Measurements from ENCODE around the gene MCMBP. TPM values are rescaled to one million over a fixed set of nuclear protein-coding genes. Genes with fewer than 3 reads are reported as not detected.
"Not testable (repeated sequence)": the region's sequence is repeated elsewhere in the genome, so short reads cannot be mapped to it uniquely, and the experiment has no call there.

MCMBP gene
- total and polyA plus RNA-seq, 11 donors, result 8.7 to 39.4 (median 29.7) TPM

DNA sequence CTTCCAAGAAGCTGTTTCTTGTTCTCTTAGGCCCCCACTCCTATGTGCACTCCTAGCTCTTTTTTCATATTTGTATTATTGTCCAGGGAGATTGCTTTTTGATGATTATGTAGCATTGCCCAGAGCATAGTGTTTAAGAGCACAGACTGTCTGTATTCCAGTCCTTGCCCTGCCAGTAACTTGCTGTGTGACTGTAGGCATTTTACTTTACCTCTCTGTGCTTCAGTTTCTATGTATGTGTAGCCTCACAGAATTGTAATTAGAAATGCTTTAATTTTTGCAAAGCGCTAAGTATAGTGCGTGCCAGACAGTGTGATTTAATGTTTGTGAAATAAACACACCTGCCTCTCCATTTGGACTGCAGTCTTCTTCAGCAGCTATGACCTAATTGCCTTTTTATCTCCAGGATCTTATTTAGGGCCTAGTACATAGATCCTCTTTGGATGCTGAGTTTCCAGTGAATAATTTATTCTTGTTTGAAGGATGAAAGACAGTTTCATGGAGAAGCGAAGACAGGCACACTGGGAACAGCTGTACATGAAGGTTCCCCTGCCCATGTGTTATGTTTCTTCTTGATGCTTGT, 21.3 kb upstream of the MCMBP start:
- H3K27me3 ChIP-seq, result no peaks in the 10 kb centered on the region
- peaks cover 3 to 59% (median 38%) of the 10 kb centered on the region in 12 donors for H3K4me1 ChIP-seq
- ATAC-seq (no peak), DNase-seq (no peak)
- TF ChIP-seq, protein P1, sequence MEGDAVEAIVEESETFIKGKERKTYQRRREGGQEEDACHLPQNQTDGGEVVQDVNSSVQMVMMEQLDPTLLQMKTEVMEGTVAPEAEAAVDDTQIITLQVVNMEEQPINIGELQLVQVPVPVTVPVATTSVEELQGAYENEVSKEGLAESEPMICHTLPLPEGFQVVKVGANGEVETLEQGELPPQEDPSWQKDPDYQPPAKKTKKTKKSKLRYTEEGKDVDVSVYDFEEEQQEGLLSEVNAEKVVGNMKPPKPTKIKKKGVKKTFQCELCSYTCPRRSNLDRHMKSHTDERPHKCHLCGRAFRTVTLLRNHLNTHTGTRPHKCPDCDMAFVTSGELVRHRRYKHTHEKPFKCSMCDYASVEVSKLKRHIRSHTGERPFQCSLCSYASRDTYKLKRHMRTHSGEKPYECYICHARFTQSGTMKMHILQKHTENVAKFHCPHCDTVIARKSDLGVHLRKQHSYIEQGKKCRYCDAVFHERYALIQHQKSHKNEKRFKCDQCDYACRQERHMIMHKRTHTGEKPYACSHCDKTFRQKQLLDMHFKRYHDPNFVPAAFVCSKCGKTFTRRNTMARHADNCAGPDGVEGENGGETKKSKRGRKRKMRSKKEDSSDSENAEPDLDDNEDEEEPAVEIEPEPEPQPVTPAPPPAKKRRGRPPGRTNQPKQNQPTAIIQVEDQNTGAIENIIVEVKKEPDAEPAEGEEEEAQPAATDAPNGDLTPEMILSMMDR (IDR thresholded peaks at IDR 0.05), result no peak
- no peak for TF ChIP-seq POLR2A (IDR thresholded peaks at IDR 0.05)
- H3K36me3 ChIP-seq, result peaks cover 0 to 22% (median 10%) of the 10 kb centered on the region in 9 donors
- 93 to 97% (median 94%) methylated on average over 3 of the region's 3 CpGs for WGBS, 4 donors
- peak overlapping the region in 9 of 12 donors; percentile 74 to 97 (median 90) for H3K4me3 ChIP-seq
- H3K9me3 ChIP-seq, result no peaks in the 10 kb centered on the region
- intact Hi-C loops (cut with DNase I), result loop anchor here in 1 of 10 donors (10.0 kb wide), 1 partner anchor 729 kb away; the partner anchor contains the start of gene SFXN4
- H3K27ac ChIP-seq, result no peak overlapping the region

DNA sequence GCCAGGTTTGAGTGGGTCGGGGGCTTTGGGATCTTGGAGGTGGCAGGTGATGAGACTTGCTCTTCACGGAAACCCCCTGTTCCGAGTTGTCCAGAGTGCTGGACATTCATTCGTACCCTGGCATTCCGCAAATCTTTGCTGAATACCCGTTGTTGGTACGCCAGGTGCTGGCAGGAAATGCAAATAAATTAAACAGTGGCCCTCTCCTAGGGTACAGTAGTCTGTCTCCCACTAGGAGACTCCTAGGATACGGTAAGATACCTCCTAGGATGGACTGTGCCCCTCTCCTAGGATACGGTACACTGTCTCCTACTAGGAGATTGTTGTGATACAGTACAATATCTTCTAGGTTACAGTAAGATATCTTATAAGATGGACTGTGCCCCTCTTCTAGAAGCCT, 20.4 kb upstream of the MCMBP start:
- no peak for ATAC-seq
- WGBS, 4 donors, result 5 to 8% (median 7%) methylated on average over 2 to 9 of the region's 9 CpGs
- intact Hi-C loops (cut with DNase I), result loop anchor here in 1 of 10 donors (10.0 kb wide), 1 partner anchor 728 kb away; the partner anchor contains the start of gene SFXN4
- no peak for TF ChIP-seq POLR2A (IDR thresholded peaks at IDR 0.05)
- TF ChIP-seq, protein P1 (IDR thresholded peaks at IDR 0.05), result no peak
- no peak for DNase-seq
- Histone ChIP-seq H3K4me3 (peak overlapping the region; percentile 74 to 97 (median 89)), H3K27ac (peak overlapping the region; percentile 65 to 95 (median 86)), H3K36me3 (peaks cover 0 to 13% (median 4%) of the 10 kb centered on the region in 9 donors), H3K27me3 (no peaks in the 10 kb centered on the region), H3K9me3 (no peaks in the 10 kb centered on the region), H3K4me1 (peaks cover 3 to 65% (median 38%) of the 10 kb centered on the region in 12 donors)

DNA sequence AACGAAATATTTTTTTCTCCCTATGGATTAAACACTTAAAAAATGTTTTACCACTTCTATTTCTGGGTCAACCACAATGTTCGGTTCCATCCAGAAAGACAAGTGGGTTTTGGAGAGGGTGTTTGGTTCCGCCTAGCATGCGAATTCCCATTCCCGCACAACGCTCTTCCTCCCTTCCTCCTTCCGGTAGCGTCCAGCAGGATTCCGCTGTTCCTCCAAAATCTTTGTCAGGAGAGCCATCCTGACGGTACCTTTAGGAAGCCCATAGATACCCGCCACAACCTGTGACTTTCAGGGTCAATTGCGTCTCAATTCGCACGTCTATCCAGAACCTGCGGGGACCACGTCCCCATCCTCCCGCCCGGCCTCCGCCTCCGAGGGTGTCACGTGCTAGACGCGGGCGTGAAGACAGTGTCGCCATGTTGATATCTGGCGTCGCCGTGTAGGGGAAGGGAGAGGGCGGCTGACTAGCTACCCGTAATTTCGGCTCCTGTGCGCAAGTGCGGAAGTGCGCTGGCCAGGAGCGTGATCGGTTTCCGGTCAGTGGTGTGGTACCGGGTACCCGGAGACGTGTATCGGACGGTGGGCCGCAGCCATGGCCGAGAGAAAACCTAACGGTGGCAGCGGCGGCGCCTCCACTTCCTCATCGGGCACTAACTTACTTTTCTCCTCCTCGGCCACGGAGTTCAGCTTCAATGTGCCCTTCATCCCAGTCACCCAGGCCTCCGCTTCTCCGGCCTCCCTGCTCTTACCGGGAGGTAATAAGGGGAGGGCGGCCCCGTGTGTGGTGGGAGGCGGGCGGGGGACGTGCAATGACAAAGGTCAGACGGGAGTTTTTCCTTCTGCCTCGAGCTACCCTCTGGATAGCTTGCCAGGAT, 19.8 kb upstream of the MCMBP start, which contains the start of gene SEC23IP:
Gene SEC23IP, plus strand, starts transcription at position 543 of the 878 bp plus-strand sequence. Its CDS starts 53 bp downstream, at position 596.
- DNase-seq (peak; percentile 97 to 98 (median 98)), ATAC-seq (peak; percentile 99 to 100 (median 99))
- intact Hi-C loops (cut with DNase I), result loop anchor here in 6 of 10 donors (1.0 to 10.0 kb wide), 2 partner anchors 19 to 728 kb away; partner anchors contain the start of gene SFXN4 (in 1 of the 6)
- peak in 1 of 2 donors; percentile 75 for TF ChIP-seq POLR2A (IDR thresholded peaks at IDR 0.05)
- TF ChIP-seq, protein P1 (IDR thresholded peaks at IDR 0.05), result no peak
- H3K4me3 ChIP-seq, result peak within 1 kb of the TSS; percentile 74 to 97 (median 89)
- peaks cover 0 to 13% (median 4%) of the 10 kb centered on the region in 9 donors for H3K36me3 ChIP-seq
- H3K9me3 ChIP-seq, result no peaks in the 10 kb centered on the region
- no peaks in the 10 kb centered on the region for H3K27me3 ChIP-seq
- WGBS, 4 donors, result 0 to 2% (median 1%) methylated on average over 25 to 61 of the region's 61 CpGs
- H3K4me1 ChIP-seq, result peaks cover 3 to 64% (median 37%) of the 10 kb centered on the region in 12 donors
- H3K27ac ChIP-seq, result peak within 1 kb of the TSS; percentile 65 to 95 (median 86)

DNA sequence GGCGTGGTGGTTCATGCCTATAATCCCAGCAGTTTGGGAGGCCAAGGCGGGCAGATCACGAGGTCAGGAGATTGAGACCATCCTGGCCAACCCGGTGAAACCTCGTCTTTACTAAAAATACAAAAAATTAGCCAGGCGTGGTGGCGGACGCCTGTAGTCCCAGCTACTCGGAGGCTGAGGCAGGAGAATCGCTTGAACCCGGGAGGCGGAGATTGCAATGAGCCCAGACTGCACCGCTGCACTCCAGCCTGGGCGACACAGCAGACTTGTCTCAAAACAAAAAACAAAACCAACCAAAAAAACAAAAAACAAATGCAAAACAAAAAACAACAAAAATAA, 19.2 kb upstream of the MCMBP start:
- DNase-seq, ATAC-seq, H3K27me3 ChIP-seq, H3K9me3 ChIP-seq: not testable (repeated sequence)
- Histone ChIP-seq H3K36me3 (peaks cover 0 to 13% (median 4%) of the 10 kb centered on the region in 9 donors), H3K4me1 (peaks cover 3 to 58% (median 31%) of the 10 kb centered on the region in 12 donors), H3K27ac (peak overlapping the region; percentile 65 to 95 (median 86)), H3K4me3 (peak overlapping the region; percentile 74 to 97 (median 89))
- intact Hi-C loops (cut with DNase I), result loop anchor here in 6 of 10 donors (1.0 to 10.0 kb wide), 2 partner anchors 19 to 727 kb away; partner anchors contain the start of gene SFXN4 (in 1 of the 6)
- WGBS, 4 donors, result 50 to 65% (median 59%) methylated on average over 14 of the region's 14 CpGs

DNA sequence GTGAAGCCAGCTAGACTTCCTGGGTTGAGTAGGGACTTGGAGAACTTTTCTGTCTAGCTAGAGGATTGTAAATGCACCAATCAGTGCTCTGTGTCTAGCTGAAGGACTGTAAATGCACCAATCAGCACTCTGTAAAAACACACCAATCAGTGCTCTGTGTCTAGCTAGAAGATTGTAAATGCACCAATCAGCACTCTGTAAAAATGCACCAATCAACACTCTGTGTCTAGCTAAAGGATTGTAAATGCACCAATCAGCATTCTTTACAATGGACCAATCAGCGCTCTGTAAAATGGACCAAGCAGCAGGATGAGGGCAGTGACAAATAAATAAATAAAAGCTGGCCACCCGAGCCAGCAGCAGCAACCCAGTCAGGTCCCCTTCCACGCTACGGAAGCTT, 17.7 kb upstream of the MCMBP start:
- not testable (repeated sequence) for H3K4me3 ChIP-seq
- intact Hi-C loops (cut with DNase I), result loop anchor here in 1 of 10 donors (10.0 kb wide), 1 partner anchor 726 kb away; the partner anchor contains the start of gene SFXN4

DNA sequence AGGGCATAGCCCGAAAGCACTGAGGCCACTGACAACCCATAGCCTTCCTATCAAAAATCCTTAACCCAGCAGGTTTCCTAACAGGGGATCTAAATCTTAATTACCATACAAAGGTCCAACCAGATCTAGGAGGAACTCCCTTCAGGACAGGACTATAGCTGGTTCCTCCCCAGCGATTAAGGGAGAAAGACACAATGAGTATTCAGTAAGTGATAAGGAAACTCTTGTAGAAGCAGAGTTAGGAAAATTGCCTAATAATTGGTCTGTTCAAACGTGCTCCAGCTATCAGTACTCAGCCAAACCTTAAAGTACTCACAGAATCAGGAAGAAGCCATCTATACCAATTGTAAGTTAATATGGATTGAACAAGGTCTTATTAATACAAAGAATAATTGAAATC, 16.6 kb upstream of the MCMBP start:
- H3K36me3 ChIP-seq; ATAC-seq; H3K27me3 ChIP-seq; intact Hi-C loops (cut with DNase I); DNase-seq; H3K4me3 ChIP-seq; H3K9me3 ChIP-seq: not testable (repeated sequence)
- Histone ChIP-seq H3K27ac (peak overlapping the region in 1 of 12 donors; percentile 27), H3K4me1 (peaks cover 0 to 34% (median 15%) of the 10 kb centered on the region in 12 donors)
- WGBS, 4 donors, result 73 to 79% (median 75%) methylated on average over 3 of the region's 3 CpGs

More for the DNA sequence above, 17.7 kb upstream of the MCMBP start:
- H3K27ac ChIP-seq, H3K9me3 ChIP-seq, H3K27me3 ChIP-seq, ATAC-seq, DNase-seq: not testable (repeated sequence)
- WGBS, 4 donors, result 65 to 86% (median 78%) methylated on average over 4 of the region's 4 CpGs
- Histone ChIP-seq H3K36me3 (peaks cover 0 to 11% (median 4%) of the 10 kb centered on the region in 9 donors), H3K4me1 (peaks cover 0 to 43% (median 19%) of the 10 kb centered on the region in 12 donors)

DNA sequence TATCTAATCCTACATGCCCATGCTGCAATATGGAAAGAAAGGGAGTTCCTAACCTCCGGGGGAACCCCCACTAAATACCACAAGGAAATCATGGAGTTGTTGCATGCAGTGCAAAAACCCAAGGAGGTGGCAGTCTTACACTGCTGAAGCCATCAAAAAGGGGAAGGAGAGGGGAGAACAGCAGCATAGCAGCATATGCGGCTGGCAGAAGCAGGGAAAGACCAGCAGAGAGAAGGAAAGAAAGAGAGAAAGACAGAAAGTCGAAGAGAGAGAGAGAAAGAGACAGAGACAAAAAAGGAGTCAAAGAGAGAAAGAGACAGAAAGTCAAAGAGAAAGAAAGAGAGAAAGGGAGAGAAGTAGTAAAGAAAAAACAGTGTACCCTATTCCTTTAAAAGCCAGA, 16.1 kb upstream of the MCMBP start:
- DNase-seq; ATAC-seq; H3K27me3 ChIP-seq; H3K4me3 ChIP-seq; intact Hi-C loops (cut with DNase I); H3K36me3 ChIP-seq; H3K9me3 ChIP-seq: not testable (repeated sequence)
- Histone ChIP-seq H3K27ac (peak overlapping the region in 1 of 12 donors; percentile 27), H3K4me1 (peaks cover 0 to 29% (median 10%) of the 10 kb centered on the region in 12 donors)
- WGBS, 4 donors, result 72 to 80% (median 75%) methylated on average over 3 of the region's 3 CpGs

Measured in heart left ventricle (tissue), 16 donors.